Peyer's patch (tissue), 4 donors: ENCODE data around the gene ARHGAP23. TPM values are rescaled to one million over a fixed set of nuclear protein-coding genes. Genes with fewer than 3 reads are reported as not detected.

ENCODE experiments used
- DNase-seq, 3 donors: peaks; one replicate each; pipeline ENCODE4 v3.0.0-alpha.2; 2017 to 2019
- H3K27ac ChIP-seq, 4 donors: fragments of 200-600 bp; sonication (generic); one replicate each; pipeline ENCODE4 v1.5.1; 2016 to 2019
- H3K27me3 ChIP-seq, 2 donors: fragments of 200-600 bp; sonication (generic); one replicate each; pipeline ENCODE4 v1.5.1; 2019
- H3K36me3 ChIP-seq, 3 donors: fragments of 200-600 bp; sonication (generic); one replicate each; pipeline ENCODE4 v1.5.1; 2016 to 2019
- H3K4me1 ChIP-seq, 4 donors: fragments of 200-600 bp; sonication (generic); one replicate each; pipeline ENCODE4 v1.5.1; 2016 to 2019
- H3K4me3 ChIP-seq, 4 donors: fragments of 200-600 bp; sonication (generic); 1 replicate in 3 of 4; 2 replicates in 1 of 4; pipeline ENCODE4 v1.5.1; 2016 to 2019; ENCODE audit warnings: mild to moderate bottlenecking in 1 of 4
- H3K9me3 ChIP-seq, 4 donors: fragments of 200-600 bp; sonication (generic); one replicate each; pipeline ENCODE4 v1.5.1; 2016 to 2019; ENCODE audit warnings: mild to moderate bottlenecking in 1 of 4
- POLR2A ChIP-seq, 2 donors: fragments of 450-650 bp; IDR thresholded peaks; one replicate each; pipeline ENCODE4 v1.5.1; 2017; ENCODE audit warnings: antibody characterized with exemption in 2 of 2, mild to moderate bottlenecking in 2 of 2, moderate library complexity in 2 of 2
- total RNA-seq, 4 donors: library from RNA; depleted of rRNA; stranded (reverse); fragments of >200 nt; gene quantifications; one replicate each; pipeline ENCODE4 v1.1.0, GENCODE V29; 2016
- TF ChIP-seq, protein P1 (sequence below), 6 experiments: fragments of 450-650 bp in 4 of 6; fragments of 200-600 bp in 2 of 6; sonication (generic) in 1 of 6; IDR thresholded peaks; one replicate each; pipeline ENCODE4 v1.5.1; 2017 to 2019; ENCODE audit warnings: antibody characterized with exemption in 6 of 6, mild to moderate bottlenecking in 3 of 6, moderate library complexity in 1 of 6

Gene ARHGAP23
- total RNA-seq, 4 donors from 2014 or later = 0.88 to 36.3 (median 8.9) TPM

DNA sequence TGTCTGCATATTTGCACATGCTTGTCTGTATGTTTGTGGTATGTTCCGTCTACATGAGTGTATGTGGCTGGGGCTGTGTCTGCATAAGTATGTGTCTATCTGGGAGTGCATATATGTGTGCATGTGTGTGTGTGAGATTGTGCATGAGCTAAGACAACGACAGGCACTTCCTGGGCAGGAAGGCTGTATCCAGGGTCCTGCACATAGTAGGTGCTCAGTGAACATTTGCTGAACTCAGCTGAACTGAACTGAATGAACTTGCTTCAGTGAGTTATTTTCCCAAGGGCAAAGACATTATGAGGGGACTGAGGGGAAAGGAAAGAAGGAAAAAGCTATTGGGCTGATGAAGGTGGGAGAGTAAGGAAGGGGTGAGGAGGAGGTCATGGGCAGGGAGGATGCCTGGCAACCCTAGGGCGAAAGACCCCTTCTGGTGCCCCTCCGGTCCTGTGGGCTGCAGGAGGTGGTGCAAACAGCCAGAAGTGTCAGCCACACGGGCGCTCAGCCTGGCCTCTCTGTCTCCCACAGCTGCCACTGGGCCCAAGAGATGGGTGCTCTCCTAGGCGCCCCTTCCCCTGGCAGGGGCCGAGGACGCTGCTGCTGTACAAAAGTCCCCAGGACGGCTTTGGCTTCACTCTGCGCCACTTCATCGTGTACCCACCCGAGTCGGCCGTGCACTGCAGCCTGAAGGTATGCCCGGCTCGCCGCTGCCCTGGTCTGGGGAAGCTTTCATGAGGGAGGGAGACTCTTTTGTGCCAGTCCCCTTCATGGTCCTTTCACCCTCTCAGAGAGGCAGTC lies 29.5 kb downstream of the ARHGAP23 start:
- TF ChIP-seq, protein P1, sequence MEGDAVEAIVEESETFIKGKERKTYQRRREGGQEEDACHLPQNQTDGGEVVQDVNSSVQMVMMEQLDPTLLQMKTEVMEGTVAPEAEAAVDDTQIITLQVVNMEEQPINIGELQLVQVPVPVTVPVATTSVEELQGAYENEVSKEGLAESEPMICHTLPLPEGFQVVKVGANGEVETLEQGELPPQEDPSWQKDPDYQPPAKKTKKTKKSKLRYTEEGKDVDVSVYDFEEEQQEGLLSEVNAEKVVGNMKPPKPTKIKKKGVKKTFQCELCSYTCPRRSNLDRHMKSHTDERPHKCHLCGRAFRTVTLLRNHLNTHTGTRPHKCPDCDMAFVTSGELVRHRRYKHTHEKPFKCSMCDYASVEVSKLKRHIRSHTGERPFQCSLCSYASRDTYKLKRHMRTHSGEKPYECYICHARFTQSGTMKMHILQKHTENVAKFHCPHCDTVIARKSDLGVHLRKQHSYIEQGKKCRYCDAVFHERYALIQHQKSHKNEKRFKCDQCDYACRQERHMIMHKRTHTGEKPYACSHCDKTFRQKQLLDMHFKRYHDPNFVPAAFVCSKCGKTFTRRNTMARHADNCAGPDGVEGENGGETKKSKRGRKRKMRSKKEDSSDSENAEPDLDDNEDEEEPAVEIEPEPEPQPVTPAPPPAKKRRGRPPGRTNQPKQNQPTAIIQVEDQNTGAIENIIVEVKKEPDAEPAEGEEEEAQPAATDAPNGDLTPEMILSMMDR (IDR thresholded peaks at IDR 0.05) = no peak
- no peak for TF ChIP-seq POLR2A (IDR thresholded peaks at IDR 0.05)
- Histone ChIP-seq H3K36me3 (no peaks in the 10 kb centered on the region), H3K27me3 (no peaks in the 10 kb centered on the region), H3K4me3 (no peak overlapping the region), H3K4me1 (peaks cover 0 to 17% (median 0%) of the 10 kb centered on the region in 4 donors), H3K9me3 (no peaks in the 10 kb centered on the region), H3K27ac (no peak overlapping the region)
- no peak for DNase-seq

DNA sequence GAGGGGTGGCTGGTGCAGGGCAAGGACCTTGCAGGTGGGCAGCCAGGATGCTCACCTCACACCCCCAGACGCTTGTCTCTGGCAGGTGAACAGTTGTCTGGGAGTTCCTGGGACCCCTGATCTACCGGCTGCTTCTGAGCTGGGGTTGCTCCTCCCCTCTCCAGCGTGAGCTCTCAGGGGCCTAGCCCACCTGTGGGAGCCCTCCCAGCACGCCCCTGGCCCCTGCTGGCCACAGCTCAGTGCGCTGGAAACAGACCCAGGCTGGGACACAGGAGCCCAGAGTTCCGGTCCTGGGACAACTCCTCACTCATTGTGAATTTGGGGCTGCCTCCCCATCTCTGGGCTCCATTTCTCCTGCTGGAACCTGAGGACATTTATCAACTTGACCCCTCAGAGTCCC lies 30.3 kb downstream of the ARHGAP23 start:
- DNase-seq = no peak
- no peaks in the 10 kb centered on the region for H3K9me3 ChIP-seq
- H3K36me3 ChIP-seq = no peaks in the 10 kb centered on the region
- no peak overlapping the region for H3K4me3 ChIP-seq
- H3K27ac ChIP-seq = no peak overlapping the region
- TF ChIP-seq POLR2A (IDR thresholded peaks at IDR 0.05) = no peak
- TF ChIP-seq, protein P1 (IDR thresholded peaks at IDR 0.05) = no peak
- no peaks in the 10 kb centered on the region for H3K27me3 ChIP-seq
- peaks cover 0 to 20% (median 0%) of the 10 kb centered on the region in 4 donors for H3K4me1 ChIP-seq

DNA sequence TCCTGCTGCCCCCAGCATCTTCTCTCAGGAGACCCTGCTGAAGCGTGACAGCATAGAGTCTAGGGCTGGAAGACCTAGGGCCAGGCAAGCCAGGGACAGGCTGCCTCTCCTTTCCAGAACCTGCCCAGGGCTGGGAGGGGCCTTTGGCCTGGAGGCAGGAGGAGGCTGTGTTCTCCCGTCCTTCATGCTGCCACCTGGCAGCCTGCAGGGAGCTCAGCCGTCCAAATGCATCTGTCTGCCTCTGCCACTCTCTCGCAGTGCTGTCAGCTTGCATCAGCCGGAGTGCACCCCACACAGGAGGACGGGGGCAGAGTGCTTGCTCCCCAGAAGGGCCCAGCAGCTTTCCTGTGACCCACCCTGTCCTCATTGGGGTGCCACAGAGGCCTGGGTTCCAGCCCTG lies 31.3 kb downstream of the ARHGAP23 start:
- TF ChIP-seq, protein P1 (IDR thresholded peaks at IDR 0.05) = no peak
- no peak for TF ChIP-seq POLR2A (IDR thresholded peaks at IDR 0.05)
- Histone ChIP-seq H3K27me3 (no peaks in the 10 kb centered on the region), H3K27ac (no peak overlapping the region), H3K4me3 (no peak overlapping the region), H3K4me1 (peaks cover 0 to 22% (median 0%) of the 10 kb centered on the region in 4 donors), H3K9me3 (no peaks in the 10 kb centered on the region), H3K36me3 (no peaks in the 10 kb centered on the region)
- DNase-seq = no peak

DNA sequence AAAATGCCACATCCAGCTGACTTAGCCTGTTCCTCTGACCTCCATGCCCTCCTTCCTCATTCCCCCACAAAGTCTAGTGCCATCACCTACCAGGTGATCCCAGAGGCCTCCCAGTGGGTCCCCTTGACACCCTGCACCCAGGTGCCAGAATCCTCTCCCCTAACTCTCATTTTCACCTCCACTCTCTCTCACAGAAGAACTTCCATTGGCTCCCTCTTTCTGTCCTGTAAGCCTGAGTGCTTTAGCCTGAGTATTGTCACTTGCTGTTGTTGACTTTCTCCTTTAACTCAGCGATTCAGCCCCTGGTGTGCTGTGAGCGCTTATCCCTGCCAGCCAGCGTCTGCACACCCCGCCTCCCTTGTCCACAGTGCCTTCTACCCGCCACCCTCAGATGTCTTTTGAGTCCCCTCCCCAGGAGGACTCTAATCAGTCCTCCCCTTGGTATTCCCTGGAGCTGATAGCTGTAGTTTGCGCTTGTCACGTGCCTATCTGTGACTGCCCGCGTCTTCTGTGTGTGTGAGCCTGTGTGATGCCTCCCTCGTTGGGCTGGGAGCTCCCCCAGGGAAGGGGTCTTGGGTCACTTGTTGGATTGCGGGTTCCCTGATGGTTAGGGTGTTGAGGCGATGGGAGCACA lies 31.9 kb downstream of the ARHGAP23 start:
- H3K9me3 ChIP-seq = no peaks in the 10 kb centered on the region
- no peak overlapping the region for H3K4me3 ChIP-seq
- no peak for DNase-seq
- no peak for TF ChIP-seq POLR2A (IDR thresholded peaks at IDR 0.05)
- TF ChIP-seq, protein P1 (IDR thresholded peaks at IDR 0.05) = no peak
- no peaks in the 10 kb centered on the region for H3K36me3 ChIP-seq
- no peaks in the 10 kb centered on the region for H3K27me3 ChIP-seq
- no peak overlapping the region for H3K27ac ChIP-seq
- H3K4me1 ChIP-seq = peaks cover 0 to 19% (median 0%) of the 10 kb centered on the region in 4 donors

GRCh38 chr17:38460716-38461630 lies 32.7 kb downstream of the ARHGAP23 start:
- no peaks in the 10 kb centered on the region for H3K9me3 ChIP-seq
- H3K4me1 ChIP-seq = peaks cover 0 to 13% (median 0%) of the 10 kb centered on the region in 4 donors
- no peaks in the 10 kb centered on the region for H3K27me3 ChIP-seq
- H3K36me3 ChIP-seq = no peaks in the 10 kb centered on the region
- no peak overlapping the region for H3K27ac ChIP-seq
- TF ChIP-seq, protein P1 (IDR thresholded peaks at IDR 0.05) = no peak
- no peak for TF ChIP-seq POLR2A (IDR thresholded peaks at IDR 0.05)
- H3K4me3 ChIP-seq = no peak overlapping the region
- no peak for DNase-seq
